Liver (tissue), 9 donors: ENCODE results near the gene DESI1. TPM values are rescaled to one million over a fixed set of nuclear protein-coding genes. Genes with fewer than 3 reads are reported as not detected.

ENCODE experiments used
- DNase-seq: peaks from one replicate; pipeline ENCODE4 v3.0.0-alpha.2; 2017; ENCODE audit warnings: low spot score
- H3K27ac ChIP-seq, 2 donors: one replicate each; pipeline ENCODE4 v1.7.0; 2013; ENCODE audit warnings: inconsistent platforms in 2 of 2, low read length in 2 of 2, control low read depth in 1 of 2, low read depth in 1 of 2, mild to moderate bottlenecking in 1 of 2
- H3K27me3 ChIP-seq, 4 donors: one replicate each; pipeline versions ENCODE4 v1.6.1 to v1.7.0; 2013; ENCODE audit warnings: low read length in 3 of 4, inconsistent platforms in 1 of 4, mild to moderate bottlenecking in 1 of 4, moderate library complexity in 1 of 4; ENCODE audit not compliant: control insufficient read depth in 4 of 4, insufficient read depth in 4 of 4
- H3K36me3 ChIP-seq, 4 donors: one replicate each; pipeline versions ENCODE4 v1.6.1 to v1.7.0; 2013; ENCODE audit warnings: low read length in 3 of 4, mild to moderate bottlenecking in 3 of 4, low read depth in 1 of 4, moderate library complexity in 1 of 4; ENCODE audit not compliant: control insufficient read depth in 4 of 4, insufficient read depth in 3 of 4
- H3K4me1 ChIP-seq, 4 donors: one replicate each; pipeline versions ENCODE4 v1.6.1 to v1.7.0; 2013; ENCODE audit warnings: low read length in 3 of 4, mild to moderate bottlenecking in 3 of 4, moderate library complexity in 1 of 4; ENCODE audit not compliant: control insufficient read depth in 4 of 4, insufficient read depth in 4 of 4
- H3K4me3 ChIP-seq, 3 donors: one replicate each; pipeline versions ENCODE4 v1.6.1 to v1.7.0; 2013; ENCODE audit warnings: low read length in 3 of 3, control low read depth in 1 of 3, low read depth in 1 of 3, mild to moderate bottlenecking in 1 of 3
- H3K9ac ChIP-seq, 2 donors: one replicate each; pipeline ENCODE4 v1.7.0; 2013; ENCODE audit warnings: low read length in 2 of 2, mild to moderate bottlenecking in 2 of 2, moderate library complexity in 2 of 2, control low read depth in 1 of 2, low read depth in 1 of 2
- H3K9me3 ChIP-seq, 4 donors: one replicate each; pipeline versions ENCODE4 v1.6.1 to v1.7.0; 2013; ENCODE audit warnings: low read length in 3 of 4; ENCODE audit not compliant: control insufficient read depth in 4 of 4
- EGR1 ChIP-seq, 2 donors: IDR thresholded peaks; 2 replicates each; pipeline ENCODE4 v1.6.1; 2016 to 2018; ENCODE audit warnings: antibody characterized with exemption in 2 of 2, low read depth in 2 of 2
- FOXA1 ChIP-seq: IDR thresholded peaks from 2 replicates; pipeline ENCODE4 v1.6.1; 2016; ENCODE audit warnings: antibody characterized with exemption
- GABPA ChIP-seq, 2 donors: IDR thresholded peaks in 1 of 2; conservative IDR thresholded peaks in 1 of 2; 2 replicates each; pipeline ENCODE4 v1.6.1; 2016; ENCODE audit warnings: antibody characterized with exemption in 2 of 2, mild to moderate bottlenecking in 1 of 2, moderate library complexity in 1 of 2
- HNF4A ChIP-seq, 2 donors: conservative IDR thresholded peaks; 2 replicates each; pipeline ENCODE4 v1.6.1; 2016; ENCODE audit warnings: antibody characterized with exemption in 2 of 2, mild to moderate bottlenecking in 2 of 2
- JUND ChIP-seq, 2 donors: IDR thresholded peaks; 2 replicates each; pipeline ENCODE4 v1.6.1; 2016; ENCODE audit warnings: antibody characterized with exemption in 2 of 2
- NR2F2 ChIP-seq: IDR thresholded peaks from 2 replicates; pipeline ENCODE4 v1.6.1; 2016; ENCODE audit warnings: antibody characterized with exemption
- RAD21 ChIP-seq, 2 donors: IDR thresholded peaks; 2 replicates each; pipeline ENCODE4 v1.6.1; 2016; ENCODE audit warnings: antibody characterized with exemption in 2 of 2, mild to moderate bottlenecking in 2 of 2
- SP1 ChIP-seq: IDR thresholded peaks from 2 replicates; pipeline ENCODE4 v1.6.1; 2018; ENCODE audit warnings: antibody characterized with exemption, mild to moderate bottlenecking
- TAF1 ChIP-seq: conservative IDR thresholded peaks from 2 replicates; pipeline ENCODE4 v1.6.1; 2016; ENCODE audit warnings: antibody characterized with exemption, mild to moderate bottlenecking
- YY1 ChIP-seq: IDR thresholded peaks from 2 replicates; pipeline ENCODE4 v1.6.1; 2016; ENCODE audit warnings: antibody characterized with exemption, mild to moderate bottlenecking
- WGBS: extraction: QIAGEN DNeasy Blood & Tissue Kit; methylation state at CpG from one replicate; pipeline ENCODE4 v1.1.7; 2013; 5-methylcytosine and 5-hydroxymethylcytosine counted together
- polyA plus RNA-seq, 2 donors: library from polyadenylated mRNA; stranded (reverse) in 1 of 2; unstranded in 1 of 2; fragments of 200-250 nt in 1 of 2; fragments of >200 nt in 1 of 2; fragmentation: Nextera tagmentation in 1 of 2; extraction: Ambion mirVana in 1 of 2; gene quantifications; one replicate each; pipeline versions ENCODE4 v1.2.1 to v1.2.3, GENCODE V29; 2013 to 2015
- total RNA-seq, 2 donors: library from RNA; depleted of rRNA; stranded (reverse); fragments of >200 nt; gene quantifications; one replicate each; pipeline ENCODE4 v1.2.3, GENCODE V29; 2014
- TF ChIP-seq, protein P1 (sequence below): IDR thresholded peaks from 2 replicates; pipeline ENCODE4 v1.6.1; 2016; ENCODE audit warnings: antibody characterized with exemption
- TF ChIP-seq, protein P2 (sequence below): fragments of 150-350 bp; IDR thresholded peaks from 2 replicates; pipeline ENCODE4 v1.5.1; 2017; ENCODE audit warnings: improper control_type of control experiment, low read depth, low read length; ENCODE audit not compliant: missing input control
- TF ChIP-seq, protein P3 (sequence below): IDR thresholded peaks from 2 replicates; pipeline ENCODE4 v1.6.1; 2016; ENCODE audit warnings: antibody characterized with exemption
- TF ChIP-seq, protein P4 (sequence below): IDR thresholded peaks from 2 replicates; pipeline ENCODE4 v1.6.1; 2016; ENCODE audit warnings: antibody characterized with exemption, mild to moderate bottlenecking
- donor health status: healthy.
- donor health status: healthy.
- donor health status: healthy.
- donor health status: healthy.
- donor health status: healthy.

The DESI1 gene
- total and polyA plus RNA-seq, 4 donors = 16.4 to 102 (median 40.6) TPM

DNA sequence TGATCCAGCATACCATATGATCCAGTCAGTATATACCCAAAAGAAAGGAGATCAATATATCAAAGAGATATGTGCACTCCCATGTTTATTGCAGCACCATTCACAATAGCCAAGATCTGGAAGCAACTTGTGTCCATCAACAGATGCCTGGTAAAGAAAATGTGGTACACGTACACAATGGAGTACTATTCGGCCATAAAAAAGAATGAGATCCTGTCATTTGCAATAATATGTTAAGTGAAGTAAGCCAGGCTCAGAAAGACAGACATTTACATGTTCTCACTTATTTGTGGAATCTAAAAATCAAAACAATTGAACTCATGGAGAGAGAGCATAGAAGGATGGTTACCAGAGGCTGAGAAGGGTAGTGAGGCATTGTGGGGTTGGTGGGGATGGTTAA is 40.9 kb upstream of the DESI1 start:
- whole genome bisulfite sequencing = 97% methylated on average over 2 of the region's 2 CpGs
- H3K4me3 ChIP-seq = no peak overlapping the region
- H3K9me3 ChIP-seq = no peaks in the 10 kb centered on the region
- no peak overlapping the region for H3K9ac ChIP-seq
- H3K4me1 ChIP-seq = peaks cover 0 to under 1% (median 0%) of the 10 kb centered on the region in 4 donors
- H3K27me3 ChIP-seq = no peaks in the 10 kb centered on the region
- TF ChIP-seq, protein P1, sequence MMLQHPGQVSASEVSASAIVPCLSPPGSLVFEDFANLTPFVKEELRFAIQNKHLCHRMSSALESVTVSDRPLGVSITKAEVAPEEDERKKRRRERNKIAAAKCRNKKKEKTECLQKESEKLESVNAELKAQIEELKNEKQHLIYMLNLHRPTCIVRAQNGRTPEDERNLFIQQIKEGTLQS = no peak
- TF ChIP-seq EGR1 (IDR thresholded peaks at IDR 0.05; ENCODE audit: low read depth in 2 of 2) = no peak
- no peak for TF ChIP-seq TAF1
- no peak for TF ChIP-seq JUND (IDR thresholded peaks at IDR 0.05)
- no peak for TF ChIP-seq YY1
- TF ChIP-seq, protein P2, sequence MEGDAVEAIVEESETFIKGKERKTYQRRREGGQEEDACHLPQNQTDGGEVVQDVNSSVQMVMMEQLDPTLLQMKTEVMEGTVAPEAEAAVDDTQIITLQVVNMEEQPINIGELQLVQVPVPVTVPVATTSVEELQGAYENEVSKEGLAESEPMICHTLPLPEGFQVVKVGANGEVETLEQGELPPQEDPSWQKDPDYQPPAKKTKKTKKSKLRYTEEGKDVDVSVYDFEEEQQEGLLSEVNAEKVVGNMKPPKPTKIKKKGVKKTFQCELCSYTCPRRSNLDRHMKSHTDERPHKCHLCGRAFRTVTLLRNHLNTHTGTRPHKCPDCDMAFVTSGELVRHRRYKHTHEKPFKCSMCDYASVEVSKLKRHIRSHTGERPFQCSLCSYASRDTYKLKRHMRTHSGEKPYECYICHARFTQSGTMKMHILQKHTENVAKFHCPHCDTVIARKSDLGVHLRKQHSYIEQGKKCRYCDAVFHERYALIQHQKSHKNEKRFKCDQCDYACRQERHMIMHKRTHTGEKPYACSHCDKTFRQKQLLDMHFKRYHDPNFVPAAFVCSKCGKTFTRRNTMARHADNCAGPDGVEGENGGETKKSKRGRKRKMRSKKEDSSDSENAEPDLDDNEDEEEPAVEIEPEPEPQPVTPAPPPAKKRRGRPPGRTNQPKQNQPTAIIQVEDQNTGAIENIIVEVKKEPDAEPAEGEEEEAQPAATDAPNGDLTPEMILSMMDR = no peak
- no peak for TF ChIP-seq RAD21 (IDR thresholded peaks at IDR 0.05)
- no peak for TF ChIP-seq NR2F2
- no peak for TF ChIP-seq HNF4A (conservative IDR thresholded peaks at IDR 0.05)
- TF ChIP-seq, protein P3, sequence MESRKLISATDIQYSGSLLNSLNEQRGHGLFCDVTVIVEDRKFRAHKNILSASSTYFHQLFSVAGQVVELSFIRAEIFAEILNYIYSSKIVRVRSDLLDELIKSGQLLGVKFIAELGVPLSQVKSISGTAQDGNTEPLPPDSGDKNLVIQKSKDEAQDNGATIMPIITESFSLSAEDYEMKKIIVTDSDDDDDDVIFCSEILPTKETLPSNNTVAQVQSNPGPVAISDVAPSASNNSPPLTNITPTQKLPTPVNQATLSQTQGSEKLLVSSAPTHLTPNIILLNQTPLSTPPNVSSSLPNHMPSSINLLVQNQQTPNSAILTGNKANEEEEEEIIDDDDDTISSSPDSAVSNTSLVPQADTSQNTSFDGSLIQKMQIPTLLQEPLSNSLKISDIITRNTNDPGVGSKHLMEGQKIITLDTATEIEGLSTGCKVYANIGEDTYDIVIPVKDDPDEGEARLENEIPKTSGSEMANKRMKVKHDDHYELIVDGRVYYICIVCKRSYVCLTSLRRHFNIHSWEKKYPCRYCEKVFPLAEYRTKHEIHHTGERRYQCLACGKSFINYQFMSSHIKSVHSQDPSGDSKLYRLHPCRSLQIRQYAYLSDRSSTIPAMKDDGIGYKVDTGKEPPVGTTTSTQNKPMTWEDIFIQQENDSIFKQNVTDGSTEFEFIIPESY = no peak
- TF ChIP-seq, protein P4, sequence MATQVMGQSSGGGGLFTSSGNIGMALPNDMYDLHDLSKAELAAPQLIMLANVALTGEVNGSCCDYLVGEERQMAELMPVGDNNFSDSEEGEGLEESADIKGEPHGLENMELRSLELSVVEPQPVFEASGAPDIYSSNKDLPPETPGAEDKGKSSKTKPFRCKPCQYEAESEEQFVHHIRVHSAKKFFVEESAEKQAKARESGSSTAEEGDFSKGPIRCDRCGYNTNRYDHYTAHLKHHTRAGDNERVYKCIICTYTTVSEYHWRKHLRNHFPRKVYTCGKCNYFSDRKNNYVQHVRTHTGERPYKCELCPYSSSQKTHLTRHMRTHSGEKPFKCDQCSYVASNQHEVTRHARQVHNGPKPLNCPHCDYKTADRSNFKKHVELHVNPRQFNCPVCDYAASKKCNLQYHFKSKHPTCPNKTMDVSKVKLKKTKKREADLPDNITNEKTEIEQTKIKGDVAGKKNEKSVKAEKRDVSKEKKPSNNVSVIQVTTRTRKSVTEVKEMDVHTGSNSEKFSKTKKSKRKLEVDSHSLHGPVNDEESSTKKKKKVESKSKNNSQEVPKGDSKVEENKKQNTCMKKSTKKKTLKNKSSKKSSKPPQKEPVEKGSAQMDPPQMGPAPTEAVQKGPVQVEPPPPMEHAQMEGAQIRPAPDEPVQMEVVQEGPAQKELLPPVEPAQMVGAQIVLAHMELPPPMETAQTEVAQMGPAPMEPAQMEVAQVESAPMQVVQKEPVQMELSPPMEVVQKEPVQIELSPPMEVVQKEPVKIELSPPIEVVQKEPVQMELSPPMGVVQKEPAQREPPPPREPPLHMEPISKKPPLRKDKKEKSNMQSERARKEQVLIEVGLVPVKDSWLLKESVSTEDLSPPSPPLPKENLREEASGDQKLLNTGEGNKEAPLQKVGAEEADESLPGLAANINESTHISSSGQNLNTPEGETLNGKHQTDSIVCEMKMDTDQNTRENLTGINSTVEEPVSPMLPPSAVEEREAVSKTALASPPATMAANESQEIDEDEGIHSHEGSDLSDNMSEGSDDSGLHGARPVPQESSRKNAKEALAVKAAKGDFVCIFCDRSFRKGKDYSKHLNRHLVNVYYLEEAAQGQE = no peak
- peaks cover 18 to 74% (median 69%) of the 10 kb centered on the region in 4 donors for H3K36me3 ChIP-seq
- no peak for DNase-seq
- no peak overlapping the region for H3K27ac ChIP-seq

DNA sequence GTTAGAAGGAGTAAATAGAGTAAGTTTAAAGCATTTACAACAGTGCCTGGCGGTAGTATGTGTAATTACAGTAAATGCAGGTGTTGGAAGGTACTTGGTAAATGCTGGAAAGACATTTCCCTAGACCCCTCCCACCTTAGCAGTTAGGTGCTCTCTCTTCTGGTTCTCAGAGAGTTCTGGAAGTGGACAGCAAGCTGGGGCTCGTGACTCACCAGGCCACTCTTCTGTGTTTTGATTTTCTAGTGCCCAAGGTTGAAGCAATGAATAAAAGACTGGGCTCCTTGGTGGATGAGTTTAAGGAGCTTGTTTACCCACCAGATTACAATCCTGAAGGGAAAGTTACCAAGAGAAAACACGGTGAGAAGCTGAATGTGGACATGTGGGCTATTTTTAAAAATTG is 40.2 kb upstream of the DESI1 start:
- Histone ChIP-seq H3K27ac (no peak overlapping the region), H3K27me3 (no peaks in the 10 kb centered on the region), H3K4me3 (no peak overlapping the region), H3K9me3 (no peaks in the 10 kb centered on the region), H3K9ac (no peak overlapping the region), H3K36me3 (peaks cover 18 to 78% (median 72%) of the 10 kb centered on the region in 4 donors), H3K4me1 (no peaks in the 10 kb centered on the region)
- TF ChIP-seq, protein P1 = no peak
- TF ChIP-seq, protein P4 = no peak
- TF ChIP-seq, protein P2 = no peak
- no peak for TF ChIP-seq YY1
- TF ChIP-seq EGR1 (IDR thresholded peaks at IDR 0.05; ENCODE audit: low read depth in 2 of 2) = no peak
- no peak for TF ChIP-seq FOXA1
- no peak for TF ChIP-seq GABPA (IDR thresholded peaks at IDR 0.05 in 1 of 2, conservative IDR thresholded peaks at IDR 0.05 in 1 of 2)
- no peak for TF ChIP-seq SP1
- TF ChIP-seq, protein P3 = no peak
- 92% methylated on average over 3 of the region's 3 CpGs for WGBS
- no peak for DNase-seq
